ENCODE measurements around the gene AP4B1. TPM values are rescaled to one million over a fixed set of nuclear protein-coding genes. Genes with fewer than 3 reads are reported as not detected.

The AP4B1 gene
- total and polyA plus RNA-seq, 2 of the 13 experiments (the other 11 are each of a cell fraction or from before 2014, with no cell fraction given) = 8.5 to 12.0 TPM

DNA sequence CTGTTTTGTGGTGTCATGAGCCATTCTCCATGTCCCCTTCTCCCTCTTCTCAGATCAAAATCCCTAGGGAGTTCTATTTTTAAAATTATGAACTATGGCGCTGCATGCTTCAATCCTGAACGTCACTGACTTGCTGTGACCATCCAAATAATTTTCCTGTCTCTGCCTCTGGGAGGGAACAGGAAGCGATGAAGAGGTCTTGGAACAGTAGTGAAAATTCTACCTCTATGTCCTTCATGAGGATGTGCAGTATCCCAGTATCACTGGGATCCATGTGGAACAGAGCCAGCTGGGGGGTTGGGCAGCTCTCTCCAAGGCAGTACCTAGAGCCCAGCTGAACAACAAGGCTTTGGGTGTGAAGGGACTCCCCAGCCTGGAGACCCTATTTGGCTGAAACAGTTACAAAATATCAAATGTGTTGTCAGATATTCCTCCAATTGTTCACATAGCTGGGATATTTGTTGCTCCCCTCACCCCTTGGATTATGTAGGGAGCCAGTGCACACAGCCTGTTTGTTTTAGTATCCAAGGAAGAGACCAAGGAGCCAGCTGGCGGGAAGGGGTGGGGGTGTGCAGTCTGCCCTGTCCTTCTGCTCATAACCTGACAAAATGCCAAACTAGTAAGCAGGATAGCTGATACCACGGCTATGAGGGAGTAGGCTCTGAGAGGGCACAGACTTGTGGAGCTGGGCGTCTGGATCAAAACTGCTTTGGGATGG, 8.2 kb upstream of the AP4B1 start (continued):
- TF ChIP-seq, protein P1, sequence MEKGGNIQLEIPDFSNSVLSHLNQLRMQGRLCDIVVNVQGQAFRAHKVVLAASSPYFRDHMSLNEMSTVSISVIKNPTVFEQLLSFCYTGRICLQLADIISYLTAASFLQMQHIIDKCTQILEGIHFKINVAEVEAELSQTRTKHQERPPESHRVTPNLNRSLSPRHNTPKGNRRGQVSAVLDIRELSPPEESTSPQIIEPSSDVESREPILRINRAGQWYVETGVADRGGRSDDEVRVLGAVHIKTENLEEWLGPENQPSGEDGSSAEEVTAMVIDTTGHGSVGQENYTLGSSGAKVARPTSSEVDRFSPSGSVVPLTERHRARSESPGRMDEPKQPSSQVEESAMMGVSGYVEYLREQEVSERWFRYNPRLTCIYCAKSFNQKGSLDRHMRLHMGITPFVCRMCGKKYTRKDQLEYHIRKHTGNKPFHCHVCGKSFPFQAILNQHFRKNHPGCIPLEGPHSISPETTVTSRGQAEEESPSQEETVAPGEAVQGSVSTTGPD (CRISPR knock-in tag; IDR thresholded peaks at IDR 0.05) = no peak
- no peak for TF ChIP-seq ZNF562 (CRISPR knock-in tag; IDR thresholded peaks at IDR 0.05; ENCODE audit: borderline replicate concordance)
- TF ChIP-seq, protein P2, sequence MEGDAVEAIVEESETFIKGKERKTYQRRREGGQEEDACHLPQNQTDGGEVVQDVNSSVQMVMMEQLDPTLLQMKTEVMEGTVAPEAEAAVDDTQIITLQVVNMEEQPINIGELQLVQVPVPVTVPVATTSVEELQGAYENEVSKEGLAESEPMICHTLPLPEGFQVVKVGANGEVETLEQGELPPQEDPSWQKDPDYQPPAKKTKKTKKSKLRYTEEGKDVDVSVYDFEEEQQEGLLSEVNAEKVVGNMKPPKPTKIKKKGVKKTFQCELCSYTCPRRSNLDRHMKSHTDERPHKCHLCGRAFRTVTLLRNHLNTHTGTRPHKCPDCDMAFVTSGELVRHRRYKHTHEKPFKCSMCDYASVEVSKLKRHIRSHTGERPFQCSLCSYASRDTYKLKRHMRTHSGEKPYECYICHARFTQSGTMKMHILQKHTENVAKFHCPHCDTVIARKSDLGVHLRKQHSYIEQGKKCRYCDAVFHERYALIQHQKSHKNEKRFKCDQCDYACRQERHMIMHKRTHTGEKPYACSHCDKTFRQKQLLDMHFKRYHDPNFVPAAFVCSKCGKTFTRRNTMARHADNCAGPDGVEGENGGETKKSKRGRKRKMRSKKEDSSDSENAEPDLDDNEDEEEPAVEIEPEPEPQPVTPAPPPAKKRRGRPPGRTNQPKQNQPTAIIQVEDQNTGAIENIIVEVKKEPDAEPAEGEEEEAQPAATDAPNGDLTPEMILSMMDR (CRISPR knock-in tag; IDR thresholded peaks at IDR 0.05) = no peak
- no peak for TF ChIP-seq ZNF598 (CRISPR knock-in tag; IDR thresholded peaks at IDR 0.05; ENCODE audit: borderline replicate concordance)
- no peak for TF ChIP-seq KDM5A (IDR thresholded peaks at IDR 0.05; ENCODE audit: borderline replicate concordance, low read length)

DNA sequence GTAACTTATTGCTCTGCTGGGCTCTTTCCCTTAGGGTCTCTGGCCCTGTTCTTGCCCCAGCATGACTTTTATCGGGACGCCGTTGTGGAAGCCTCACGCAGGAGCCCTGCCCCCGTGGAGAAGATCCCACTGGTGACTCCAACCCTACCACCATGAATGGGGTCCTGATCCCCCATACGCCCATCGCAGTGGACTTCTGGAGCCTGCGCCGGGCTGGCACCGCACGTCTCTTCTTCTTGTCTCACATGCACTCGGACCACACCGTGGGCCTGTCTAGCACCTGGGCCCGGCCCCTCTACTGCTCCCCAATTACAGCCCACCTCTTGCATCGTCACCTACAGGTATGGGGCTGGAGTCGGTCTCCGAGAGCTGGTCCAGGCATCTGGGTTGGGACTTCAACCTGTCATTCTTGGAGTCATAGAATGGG, 849 bp upstream of the AP4B1 start:
- ATAC-seq = peak; percentile 37
- Histone ChIP-seq H4K20me1 (ENCODE audit: insufficient read depth, low read length) (no peaks in the 10 kb centered on the region), H3K4me2 (ENCODE audit: low read depth, low read length) (peak overlapping the region; percentile 90), H3K9me3 (ENCODE audit: low read length) (no peaks in the 10 kb centered on the region), H2AFZ (ENCODE audit: low read length) (peak overlapping the region; percentile 62), H3K9ac (ENCODE audit: insufficient read depth, low read depth, low read length) (peak overlapping the region; percentile 89), H3K4me3 (replicated peaks in 1 of 3; ENCODE audit: insufficient read depth in 1 of 3, low read depth in 2 of 3, low read length in 3 of 3) (peak overlapping the region; percentile 81 to 90 (median 88)), H3K27me3 (ENCODE audit: control insufficient read depth in 1 of 2, insufficient read depth in 2 of 2, low read length in 2 of 2) (no peaks in the 10 kb centered on the region; a peak in 1 of 5 replicates), H3K79me2 (ENCODE audit: insufficient read depth, low read length) (peaks cover 16% of the 10 kb centered on the region), H3K27ac (ENCODE audit: extremely low read length, insufficient read depth, low read length) (peak overlapping the region; percentile 78), H3K36me3 (replicated peaks in 1 of 2; ENCODE audit: control insufficient read depth in 1 of 2, insufficient read depth in 2 of 2, low read length in 2 of 2) (peaks cover 0 to 23% of the 10 kb centered on the region in 2 experiments; a peak in 3 of 5 replicates), H3K4me1 (ENCODE audit: insufficient read depth, low read length) (peaks cover 24% of the 10 kb centered on the region; the same call in 1 of the 2 replicates)
- FAIRE-seq = no peak
- 3% methylated on average over 10 of the region's 17 CpGs for WGBS (ENCODE audit: low lambda C conversion rate)
- intact Hi-C loops (cut with micrococcal nuclease; ENCODE audit: unreplicated experiment) = loop anchor here (1.0 kb wide), 3 partner anchors 24 to 93 kb away; partner anchors contain the start of genes HIPK1 and RSBN1
- in situ Hi-C loops (cut with HindIII; ENCODE audit: extremely low pct_ligation_motif_present, low pct_unique_long_range_greater_than_20kb) = no loop called here
- BruUV-seq (replicated peaks) = TSS peak; percentile 65
- ChIA-PET POLR2A (interaction anchor here (0.6 to 3.5 kb wide), 4 partner anchors 24 to 93 kb away, joined by 3 to 102 read pairs (median 6); partner anchors contain the start of genes HIPK1 and RSBN1), CTCF (ENCODE audit: low intra/inter-chr PET ratio, low total read pairs) (interaction anchor here (0.9 to 2.0 kb wide), 2 partner anchors 24 to 70 kb away, joined by 3 to 6 read pairs; partner anchors contain the start of gene HIPK1)
- peak; percentile 15 for DNase-seq (ENCODE audit: low spot score)
- TF ChIP-seq, protein P3, sequence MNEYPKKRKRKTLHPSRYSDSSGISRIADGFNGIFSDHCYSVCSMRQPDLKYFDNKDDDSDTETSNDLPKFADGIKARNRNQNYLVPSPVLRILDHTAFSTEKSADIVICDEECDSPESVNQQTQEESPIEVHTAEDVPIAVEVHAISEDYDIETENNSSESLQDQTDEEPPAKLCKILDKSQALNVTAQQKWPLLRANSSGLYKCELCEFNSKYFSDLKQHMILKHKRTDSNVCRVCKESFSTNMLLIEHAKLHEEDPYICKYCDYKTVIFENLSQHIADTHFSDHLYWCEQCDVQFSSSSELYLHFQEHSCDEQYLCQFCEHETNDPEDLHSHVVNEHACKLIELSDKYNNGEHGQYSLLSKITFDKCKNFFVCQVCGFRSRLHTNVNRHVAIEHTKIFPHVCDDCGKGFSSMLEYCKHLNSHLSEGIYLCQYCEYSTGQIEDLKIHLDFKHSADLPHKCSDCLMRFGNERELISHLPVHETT (CRISPR knock-in tag; conservative IDR thresholded peaks at IDR 0.05) = no peak
- TF ChIP-seq JUNB (CRISPR knock-in tag; IDR thresholded peaks at IDR 0.05; ENCODE audit: borderline replicate concordance) (no peak), MXD4 (CRISPR knock-in tag; IDR thresholded peaks at IDR 0.05) (no peak)
- TF ChIP-seq, protein P4, sequence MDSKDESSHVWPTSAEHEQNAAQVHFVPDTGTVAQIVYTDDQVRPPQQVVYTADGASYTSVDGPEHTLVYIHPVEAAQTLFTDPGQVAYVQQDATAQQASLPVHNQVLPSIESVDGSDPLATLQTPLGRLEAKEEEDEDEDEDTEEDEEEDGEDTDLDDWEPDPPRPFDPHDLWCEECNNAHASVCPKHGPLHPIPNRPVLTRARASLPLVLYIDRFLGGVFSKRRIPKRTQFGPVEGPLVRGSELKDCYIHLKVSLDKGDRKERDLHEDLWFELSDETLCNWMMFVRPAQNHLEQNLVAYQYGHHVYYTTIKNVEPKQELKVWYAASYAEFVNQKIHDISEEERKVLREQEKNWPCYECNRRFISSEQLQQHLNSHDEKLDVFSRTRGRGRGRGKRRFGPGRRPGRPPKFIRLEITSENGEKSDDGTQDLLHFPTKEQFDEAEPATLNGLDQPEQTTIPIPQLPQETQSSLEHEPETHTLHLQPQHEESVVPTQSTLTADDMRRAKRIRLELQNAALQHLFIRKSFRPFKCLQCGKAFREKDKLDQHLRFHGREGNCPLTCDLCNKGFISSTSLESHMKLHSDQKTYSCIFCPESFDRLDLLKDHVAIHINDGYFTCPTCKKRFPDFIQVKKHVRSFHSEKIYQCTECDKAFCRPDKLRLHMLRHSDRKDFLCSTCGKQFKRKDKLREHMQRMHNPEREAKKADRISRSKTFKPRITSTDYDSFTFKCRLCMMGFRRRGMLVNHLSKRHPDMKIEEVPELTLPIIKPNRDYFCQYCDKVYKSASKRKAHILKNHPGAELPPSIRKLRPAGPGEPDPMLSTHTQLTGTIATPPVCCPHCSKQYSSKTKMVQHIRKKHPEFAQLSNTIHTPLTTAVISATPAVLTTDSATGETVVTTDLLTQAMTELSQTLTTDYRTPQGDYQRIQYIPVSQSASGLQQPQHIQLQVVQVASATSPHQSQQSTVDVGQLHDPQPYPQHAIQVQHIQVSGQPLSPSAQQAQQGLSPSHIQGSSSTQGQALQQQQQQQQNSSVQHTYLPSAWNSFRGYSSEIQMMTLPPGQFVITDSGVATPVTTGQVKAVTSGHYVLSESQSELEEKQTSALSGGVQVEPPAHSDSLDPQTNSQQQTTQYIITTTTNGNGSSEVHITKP (CRISPR knock-in tag; IDR thresholded peaks at IDR 0.05; ENCODE audit: low read depth) = no peak
- TF ChIP-seq, protein P5, sequence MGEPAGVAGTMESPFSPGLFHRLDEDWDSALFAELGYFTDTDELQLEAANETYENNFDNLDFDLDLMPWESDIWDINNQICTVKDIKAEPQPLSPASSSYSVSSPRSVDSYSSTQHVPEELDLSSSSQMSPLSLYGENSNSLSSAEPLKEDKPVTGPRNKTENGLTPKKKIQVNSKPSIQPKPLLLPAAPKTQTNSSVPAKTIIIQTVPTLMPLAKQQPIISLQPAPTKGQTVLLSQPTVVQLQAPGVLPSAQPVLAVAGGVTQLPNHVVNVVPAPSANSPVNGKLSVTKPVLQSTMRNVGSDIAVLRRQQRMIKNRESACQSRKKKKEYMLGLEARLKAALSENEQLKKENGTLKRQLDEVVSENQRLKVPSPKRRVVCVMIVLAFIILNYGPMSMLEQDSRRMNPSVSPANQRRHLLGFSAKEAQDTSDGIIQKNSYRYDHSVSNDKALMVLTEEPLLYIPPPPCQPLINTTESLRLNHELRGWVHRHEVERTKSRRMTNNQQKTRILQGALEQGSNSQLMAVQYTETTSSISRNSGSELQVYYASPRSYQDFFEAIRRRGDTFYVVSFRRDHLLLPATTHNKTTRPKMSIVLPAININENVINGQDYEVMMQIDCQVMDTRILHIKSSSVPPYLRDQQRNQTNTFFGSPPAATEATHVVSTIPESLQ (CRISPR knock-in tag; conservative IDR thresholded peaks at IDR 0.05) = no peak

All from HepG2 (cell line).